BLaER1 (cell line): ENCODE measurements around the gene KLK13.
A peak's percentile ranks its signal among the peaks of the same experiment; 100 is the strongest.

Source experiments
- H3K27ac ChIP-seq: shearing (Covaris generic); formaldehyde crosslinking; 2 replicates; pipeline ENCODE4 v1.8.1; 2022
- H3K27me3 ChIP-seq: shearing (Covaris generic); formaldehyde crosslinking; 2 replicates; pipeline ENCODE4 v1.8.1; 2022
- H3K36me3 ChIP-seq: shearing (Covaris generic); formaldehyde crosslinking; 2 replicates; pipeline ENCODE4 v1.8.1; 2022
- H3K4me1 ChIP-seq: shearing (Covaris generic); formaldehyde crosslinking; 2 replicates; pipeline ENCODE4 v1.8.1; 2022
- H3K4me2 ChIP-seq: shearing (Covaris generic); formaldehyde crosslinking; 2 replicates; pipeline ENCODE4 v1.8.1; 2022
- H3K4me3 ChIP-seq: shearing (Covaris generic); formaldehyde crosslinking; 2 replicates; pipeline ENCODE4 v1.8.1; 2022
- H3K9ac ChIP-seq: shearing (Covaris generic); formaldehyde crosslinking; 2 replicates; pipeline ENCODE4 v1.8.1; 2022
- H3K9me3 ChIP-seq: shearing (Covaris generic); formaldehyde crosslinking; 2 replicates; pipeline ENCODE4 v1.8.1; 2022
- H4K20me1 ChIP-seq: shearing (Covaris generic); formaldehyde crosslinking; 2 replicates; pipeline ENCODE4 v1.8.1; 2022
- Cebpa-rat ChIP-seq: shearing (Covaris generic); IDR thresholded peaks from 2 replicates; pipeline ENCODE4 v1.8.1; 2022

KLK13 gene

GRCh38 chr19:51024924-51025323, 40.0 kb downstream of the KLK13 start:
- Histone ChIP-seq H3K27me3 (peaks cover 7% of the 10 kb centered on the region), H3K4me2 (no peak overlapping the region), H3K4me3 (no peak overlapping the region), H3K36me3 (no peaks in the 10 kb centered on the region), H4K20me1 (no peaks in the 10 kb centered on the region; the same call in 1 of the 2 replicates), H3K9me3 (no peaks in the 10 kb centered on the region), H3K27ac (no peak overlapping the region), H3K4me1 (no peaks in the 10 kb centered on the region; the same call in 1 of the 2 replicates), H3K9ac (no peak overlapping the region)
- no peak for TF ChIP-seq Cebpa-rat

GRCh38 chr19:51023946-51024345, 40.9 kb downstream of the KLK13 start:
- Histone ChIP-seq H3K9me3 (no peaks in the 10 kb centered on the region), H3K36me3 (no peaks in the 10 kb centered on the region), H3K27ac (no peak overlapping the region), H3K4me1 (peaks cover 6% of the 10 kb centered on the region; the same call in 1 of the 2 replicates), H3K4me3 (no peak overlapping the region), H3K9ac (no peak overlapping the region), H3K27me3 (peaks cover 17% of the 10 kb centered on the region), H4K20me1 (no peaks in the 10 kb centered on the region; the same call in 1 of the 2 replicates), H3K4me2 (no peak overlapping the region)
- no peak for TF ChIP-seq Cebpa-rat

DNA sequence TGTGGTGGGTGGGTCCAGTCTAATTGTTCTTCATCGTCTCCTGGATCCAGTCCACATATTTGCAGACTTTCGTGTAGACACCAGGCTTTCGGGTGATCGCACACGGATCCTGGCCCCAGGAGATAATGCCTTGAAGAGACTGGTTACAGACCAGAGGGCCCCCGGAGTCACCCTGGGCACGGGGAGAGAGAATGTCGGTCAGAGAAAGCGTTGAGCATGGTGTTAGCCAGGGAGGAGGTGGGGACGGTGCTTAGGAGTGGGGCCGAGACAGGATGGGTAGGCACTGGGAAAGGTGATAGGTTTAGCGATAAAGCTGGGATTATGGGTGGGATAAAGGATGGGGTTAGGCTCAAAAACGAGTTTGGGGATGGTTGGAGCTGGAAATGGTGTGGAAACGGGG, 42.4 kb downstream of the KLK13 start:
- TF ChIP-seq Cebpa-rat, result no peak
- H3K27ac ChIP-seq, result no peak overlapping the region
- peaks cover 15% of the 10 kb centered on the region; the same call in 1 of the 2 replicates for H3K4me1 ChIP-seq

DNA sequence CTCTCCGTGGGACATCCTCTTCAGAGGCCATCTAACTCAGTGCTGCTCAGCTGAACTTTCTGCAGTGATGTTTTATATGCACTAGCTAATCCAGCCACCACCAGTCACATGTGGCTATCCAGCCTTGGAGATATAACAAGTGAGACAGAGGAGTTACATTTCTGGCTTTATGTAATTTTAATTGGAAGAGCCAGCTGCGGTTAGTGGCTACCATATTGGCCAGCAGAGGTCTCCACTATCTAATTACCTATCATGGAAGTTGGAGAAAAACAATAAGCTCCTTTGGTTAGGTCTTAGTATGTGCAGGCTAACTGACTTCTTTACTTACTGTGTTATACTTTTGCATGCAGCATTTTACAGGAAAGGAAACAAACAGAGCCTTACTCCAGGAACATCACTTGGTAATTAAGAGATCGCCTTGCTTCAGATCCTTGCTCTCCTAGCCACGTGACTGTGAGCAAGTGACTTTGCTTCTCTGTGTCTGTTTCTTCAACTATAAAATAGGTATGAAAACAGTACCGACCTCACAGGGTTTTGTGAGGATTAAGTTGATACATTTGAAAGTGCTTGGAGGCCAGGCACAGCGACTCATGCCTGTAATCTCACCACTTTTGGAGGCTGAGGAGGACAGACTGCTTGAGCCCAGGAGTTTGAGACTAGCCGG, 43.8 kb downstream of the KLK13 start:
- Histone ChIP-seq H3K9me3 (no peaks in the 10 kb centered on the region), H3K4me3 (no peak overlapping the region), H3K27ac (no peak overlapping the region), H4K20me1 (no peaks in the 10 kb centered on the region; the same call in 1 of the 2 replicates), H3K4me2 (no peak overlapping the region), H3K4me1 (peaks cover 15% of the 10 kb centered on the region; the same call in 1 of the 2 replicates), H3K9ac (no peak overlapping the region), H3K27me3 (peaks cover 42% of the 10 kb centered on the region), H3K36me3 (no peaks in the 10 kb centered on the region)
- TF ChIP-seq Cebpa-rat, result no peak

More for the DNA sequence above, 42.4 kb downstream of the KLK13 start:
- no peak overlapping the region for H3K9ac ChIP-seq
- no peaks in the 10 kb centered on the region for H3K36me3 ChIP-seq
- H3K9me3 ChIP-seq, result no peaks in the 10 kb centered on the region
- H3K4me2 ChIP-seq, result no peak overlapping the region
- H3K4me3 ChIP-seq, result no peak overlapping the region
- H4K20me1 ChIP-seq, result no peaks in the 10 kb centered on the region; the same call in 1 of the 2 replicates
- H3K27me3 ChIP-seq, result peaks cover 31% of the 10 kb centered on the region

- no peaks in the 10 kb centered on the region; the same call in 1 of the 2 replicates for H4K20me1 ChIP-seq
- H3K27ac ChIP-seq, result no peak within 1 kb of the TSS
- peaks cover 42% of the 10 kb centered on the region for H3K27me3 ChIP-seq
Observed at GRCh38 chr19:51019544-51019925, 45.4 kb downstream of the KLK13 start, which contains the start of gene KLK10. TSS of gene KLK10 (minus strand) at chr19:51019709. CDS start at chr19:51019130, 579 bp downstream.

DNA sequence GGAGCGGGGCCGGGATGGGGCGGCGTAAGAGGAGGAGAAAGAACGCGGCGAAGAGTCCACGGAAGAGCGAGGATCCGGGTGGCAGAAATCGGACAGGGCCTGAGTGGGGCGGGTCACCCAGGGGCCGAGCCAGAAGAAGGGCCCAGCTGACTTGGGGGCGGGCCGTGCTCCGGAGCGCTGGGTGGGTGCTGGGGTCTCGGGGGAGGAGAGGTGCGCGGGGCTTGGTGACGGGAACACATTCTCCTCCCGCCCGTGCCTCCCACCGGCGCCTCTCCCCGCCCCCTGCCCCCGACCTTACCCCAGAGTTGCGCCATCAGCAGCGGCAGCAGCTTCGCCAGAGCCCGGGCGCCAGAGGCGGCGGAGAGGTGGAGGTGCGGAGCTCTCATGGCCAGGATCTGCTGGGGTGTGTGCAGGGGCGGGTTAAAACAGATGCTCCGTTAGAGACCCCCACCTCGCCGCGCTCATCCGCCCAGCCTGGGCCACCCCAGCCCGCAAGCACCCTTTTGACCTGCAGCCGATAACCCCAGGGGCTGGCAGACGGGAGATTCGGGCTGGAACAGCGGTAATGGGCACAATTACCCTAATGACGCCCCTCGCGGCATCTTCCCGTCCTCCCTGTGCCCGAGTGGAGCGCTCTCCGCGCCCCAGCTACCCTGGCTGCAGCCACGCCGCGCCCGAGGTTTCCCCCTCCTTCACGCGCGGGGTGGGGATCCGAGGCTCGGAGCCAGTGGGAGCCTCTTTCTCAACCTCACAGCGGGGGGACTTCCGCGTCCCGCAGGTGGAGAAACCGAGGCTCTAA, 45.9 kb downstream of the KLK13 start:
- Histone ChIP-seq H3K9me3 (no peaks in the 10 kb centered on the region), H3K36me3 (no peaks in the 10 kb centered on the region), H3K4me2 (peak overlapping the region; percentile 64), H4K20me1 (no peaks in the 10 kb centered on the region; the same call in 1 of the 2 replicates), H3K4me1 (peaks cover 16% of the 10 kb centered on the region; the same call in 1 of the 2 replicates), H3K27ac (no peak overlapping the region), H3K9ac (no peak overlapping the region), H3K4me3 (peak overlapping the region; percentile 41), H3K27me3 (peaks cover 42% of the 10 kb centered on the region)
- no peak for TF ChIP-seq Cebpa-rat

More at GRCh38 chr19:51019544-51019925, 45.4 kb downstream of the KLK13 start, which contains the start of gene KLK10:
- peak within 1 kb of the TSS; percentile 64 for H3K4me2 ChIP-seq
- peaks cover 15% of the 10 kb centered on the region; the same call in 1 of the 2 replicates for H3K4me1 ChIP-seq
- no peak for TF ChIP-seq Cebpa-rat
- H3K36me3 ChIP-seq, result no peaks in the 10 kb centered on the region
- H3K9me3 ChIP-seq, result no peaks in the 10 kb centered on the region
- H3K9ac ChIP-seq, result no peak within 1 kb of the TSS
- peak within 1 kb of the TSS; percentile 41 for H3K4me3 ChIP-seq

DNA sequence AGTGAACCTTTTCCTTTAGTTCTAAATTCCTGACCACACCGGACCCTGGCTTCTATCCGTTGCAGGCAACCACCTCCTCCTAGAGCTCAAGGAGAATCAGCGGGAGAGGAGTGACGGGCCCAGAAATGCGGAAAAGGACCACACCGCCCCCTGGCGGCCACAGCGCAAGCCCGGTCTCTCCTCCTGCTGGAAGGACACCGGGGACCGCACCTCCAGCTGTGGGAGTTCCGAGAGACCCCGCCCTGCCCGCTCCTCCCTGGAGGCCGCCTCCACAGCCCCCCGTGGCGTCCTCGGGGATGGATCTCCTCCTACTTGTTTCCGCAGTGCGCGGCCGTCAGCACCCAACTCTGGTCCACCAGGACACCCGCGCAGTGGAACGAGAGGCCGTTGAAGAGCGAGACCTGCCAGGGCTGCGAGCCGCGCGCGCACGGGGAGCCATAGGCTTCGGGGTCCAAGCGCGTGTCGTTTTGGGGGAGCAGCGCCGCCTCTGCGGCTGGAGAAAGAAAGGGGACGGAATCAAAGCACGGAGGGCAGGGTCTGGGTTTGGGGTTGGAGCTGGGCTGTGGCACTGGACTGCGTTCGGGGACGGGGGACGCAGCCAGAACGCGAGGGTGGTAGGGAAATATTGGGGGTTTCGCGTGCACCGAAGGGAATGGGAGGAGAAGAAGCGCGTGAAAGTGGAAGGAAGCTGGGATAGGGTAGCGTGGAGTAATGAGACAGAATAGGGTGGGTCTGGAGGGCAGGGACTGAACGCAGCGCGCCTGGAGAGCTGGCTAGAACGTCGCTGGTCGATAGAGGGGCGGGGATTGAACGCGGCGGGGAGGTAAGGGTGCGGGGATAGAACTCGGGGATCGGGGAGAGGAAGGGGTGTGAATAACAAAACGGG, 47.9 kb downstream of the KLK13 start:
- Histone ChIP-seq H3K4me3 (no peak overlapping the region), H4K20me1 (no peaks in the 10 kb centered on the region; the same call in 1 of the 2 replicates), H3K4me2 (no peak overlapping the region), H3K36me3 (no peaks in the 10 kb centered on the region), H3K27me3 (peaks cover 42% of the 10 kb centered on the region), H3K27ac (no peak overlapping the region), H3K9ac (no peak overlapping the region), H3K4me1 (peaks cover 33% of the 10 kb centered on the region), H3K9me3 (no peaks in the 10 kb centered on the region)
- no peak for TF ChIP-seq Cebpa-rat

DNA sequence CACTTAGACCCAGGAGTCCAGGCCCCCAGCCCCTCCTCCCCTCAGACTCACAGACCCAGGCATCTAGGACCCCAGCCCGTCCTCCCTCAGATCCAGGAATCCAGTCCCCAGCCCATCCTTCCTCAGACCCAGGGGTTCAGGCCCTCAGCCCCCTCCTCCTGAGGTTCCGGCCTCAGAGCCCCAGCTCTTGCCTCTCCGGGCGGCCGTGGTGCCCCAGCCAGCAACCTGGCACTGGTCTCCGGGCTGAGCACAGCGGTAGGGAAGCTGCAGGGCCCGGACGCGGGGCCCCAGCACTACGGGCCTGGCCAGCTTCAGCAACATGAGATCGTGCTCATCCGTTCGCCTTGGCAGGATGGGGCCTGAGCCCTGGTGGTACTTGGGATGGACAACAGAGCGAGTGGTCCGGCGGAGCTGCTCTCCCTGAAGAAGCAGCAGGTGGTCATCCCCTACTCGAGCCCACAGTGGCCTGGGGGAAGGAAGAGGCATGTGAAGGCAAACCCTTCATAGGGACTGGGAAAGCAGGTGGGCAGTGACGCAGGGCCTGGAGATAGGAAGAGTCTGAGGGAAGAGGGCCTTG, 49.1 kb downstream of the KLK13 start:
- no peak overlapping the region for H3K9ac ChIP-seq
- no peaks in the 10 kb centered on the region for H3K9me3 ChIP-seq
- no peak for TF ChIP-seq Cebpa-rat
- H3K27me3 ChIP-seq, result peaks cover 42% of the 10 kb centered on the region
- H3K27ac ChIP-seq, result no peak overlapping the region
- no peak overlapping the region for H3K4me3 ChIP-seq
- no peak overlapping the region for H3K4me2 ChIP-seq
- no peaks in the 10 kb centered on the region; the same call in 1 of the 2 replicates for H4K20me1 ChIP-seq
- peaks cover 33% of the 10 kb centered on the region for H3K4me1 ChIP-seq
- no peaks in the 10 kb centered on the region for H3K36me3 ChIP-seq

DNA sequence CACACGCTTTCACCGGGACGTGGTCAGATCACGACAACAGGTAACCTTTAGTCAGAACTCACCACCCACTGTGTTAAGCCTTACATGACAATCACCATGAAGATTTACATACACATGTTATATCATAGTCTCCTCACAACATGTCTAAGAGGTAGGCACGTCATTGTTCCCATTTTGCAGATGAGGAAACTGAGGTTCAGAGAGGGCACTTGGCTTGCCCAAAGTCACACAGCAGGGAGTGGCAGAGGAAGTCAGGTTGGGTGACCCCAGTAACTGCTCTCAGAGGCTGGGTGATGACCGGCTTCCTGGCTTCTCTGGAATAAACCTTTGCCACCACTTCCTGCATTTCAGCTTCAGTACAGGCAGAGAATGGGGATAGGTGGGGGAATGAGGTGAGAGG, 50.6 kb downstream of the KLK13 start:
- Histone ChIP-seq H4K20me1 (no peaks in the 10 kb centered on the region; the same call in 1 of the 2 replicates), H3K4me1 (peaks cover 30% of the 10 kb centered on the region), H3K27ac (no peak overlapping the region), H3K4me2 (no peak overlapping the region), H3K4me3 (no peak overlapping the region), H3K27me3 (peaks cover 27% of the 10 kb centered on the region), H3K36me3 (no peaks in the 10 kb centered on the region), H3K9me3 (no peaks in the 10 kb centered on the region), H3K9ac (no peak overlapping the region)
- TF ChIP-seq Cebpa-rat, result no peak
